IPS-NIHi7 (cell line): Measurements from ENCODE around the gene EIF4B.
"Not testable (repeated sequence)": the region's sequence is repeated elsewhere in the genome, so short reads cannot be mapped to it uniquely, and the experiment has no call there.

Experiments used
- DNase-seq: peaks from one replicate; pipeline ENCODE4 v3.0.0; 2012; ENCODE audit warnings: mixed read lengths; ENCODE audit errors: extremely low spot score

Gene EIF4B

DNA sequence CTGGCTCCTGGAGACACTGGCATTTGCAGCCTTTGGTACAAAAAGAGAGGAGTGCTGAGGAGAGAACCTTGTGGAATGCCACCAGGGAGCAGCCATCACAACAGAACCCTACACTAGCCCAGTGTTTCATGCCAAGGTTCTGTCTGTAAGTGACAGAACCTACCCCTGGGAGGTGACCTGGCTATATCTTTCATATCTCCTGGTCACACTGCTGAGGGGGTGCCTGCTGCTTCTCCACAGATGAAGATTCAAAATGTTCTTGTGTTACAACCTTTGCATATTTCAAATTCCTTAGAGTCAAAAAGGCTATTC is 12.7 kb upstream of the EIF4B start:
- no peak for DNase-seq

DNA sequence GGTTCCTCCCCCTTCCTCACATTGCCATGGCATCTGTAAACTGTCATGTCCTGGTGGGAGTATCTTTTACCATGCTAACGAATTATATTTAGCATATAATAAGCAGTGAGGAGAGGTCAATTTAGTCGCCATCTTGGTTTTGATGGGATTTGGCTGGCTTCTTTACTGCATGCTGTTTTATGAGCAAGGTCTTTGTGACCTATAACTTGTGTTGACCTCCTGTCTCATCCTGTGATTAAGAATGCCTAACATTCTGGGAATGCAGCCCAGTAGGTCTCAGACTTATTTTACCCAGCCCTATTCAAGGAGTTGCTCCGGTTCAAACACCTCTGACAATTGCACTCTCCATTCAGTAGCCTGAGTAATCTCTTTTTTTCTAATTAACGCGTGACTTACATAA is 2.1 kb upstream of the EIF4B start:
- DNase-seq: no peak

DNA sequence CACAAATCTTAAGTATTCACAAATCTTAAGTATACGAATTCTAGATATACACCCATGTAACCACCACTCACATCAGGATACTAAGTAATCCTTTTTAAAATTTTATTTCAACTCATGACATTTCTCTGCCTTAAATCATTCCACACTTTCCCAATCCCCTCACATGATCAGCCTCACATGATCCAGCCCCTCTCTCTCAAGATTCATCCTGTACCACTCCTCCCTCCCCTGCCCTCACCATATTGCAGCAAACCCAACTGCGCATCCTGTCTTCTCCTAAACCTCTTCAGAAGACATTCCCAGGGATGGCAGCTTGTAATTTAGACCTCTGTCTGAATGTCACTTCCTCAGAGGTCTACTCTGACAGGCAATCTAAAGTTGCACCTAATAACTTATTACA is 1.7 kb upstream of the EIF4B start:
- DNase-seq: no peak

GRCh38 chr12:53005215-53005985 is 856 bp upstream of the EIF4B start:
- no peak for DNase-seq

DNA sequence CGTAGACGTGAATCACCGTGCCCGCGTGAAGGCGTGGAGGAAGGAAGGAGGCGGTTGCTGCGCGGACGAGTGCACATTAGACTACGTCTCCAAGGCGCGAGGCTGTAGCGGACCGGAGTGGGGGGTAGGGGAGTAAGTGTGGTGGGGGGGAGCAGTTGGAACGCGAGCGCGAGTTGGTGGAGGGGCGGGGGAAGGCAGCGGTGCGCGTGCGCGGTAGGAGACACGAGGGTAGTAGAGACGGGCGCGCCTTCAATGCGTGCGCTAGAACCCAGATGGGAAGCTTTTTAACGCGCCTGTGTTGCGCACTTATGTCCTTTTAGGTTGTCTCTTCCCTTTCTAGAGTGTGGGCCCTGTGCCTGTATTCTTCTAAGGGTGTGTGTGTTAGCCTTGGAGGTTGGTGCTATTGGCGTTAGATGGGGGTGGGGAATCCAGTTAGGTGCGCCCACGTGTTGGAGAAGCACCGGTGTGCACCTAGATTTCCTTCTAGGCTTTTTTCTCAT is 604 bp downstream of the EIF4B start:
- DNase-seq: peak; percentile 79

DNA sequence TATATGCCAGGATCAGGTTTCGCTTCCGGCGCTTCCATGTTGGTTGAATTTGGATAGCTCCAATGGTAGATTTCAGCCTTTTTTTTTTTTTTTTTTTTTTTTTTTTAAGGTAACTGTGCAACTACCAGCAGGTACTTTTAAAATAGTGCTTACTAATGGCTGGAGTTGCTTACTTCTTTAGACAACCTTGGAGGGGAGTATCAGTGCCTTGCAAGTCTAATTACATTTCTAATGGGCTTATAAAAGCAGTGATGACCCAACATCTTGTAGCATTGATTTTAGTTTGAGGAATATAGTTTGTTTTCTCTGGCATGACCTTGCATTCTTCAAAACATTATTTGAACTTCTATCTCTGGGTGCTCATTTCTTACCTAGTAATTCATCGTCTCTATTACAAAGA is 1.1 kb downstream of the EIF4B start:
- DNase-seq: no peak

- DNase-seq: not testable (repeated sequence)
Measured at GRCh38 chr12:53008760-53009159, 2.5 kb downstream of the EIF4B start.

DNA sequence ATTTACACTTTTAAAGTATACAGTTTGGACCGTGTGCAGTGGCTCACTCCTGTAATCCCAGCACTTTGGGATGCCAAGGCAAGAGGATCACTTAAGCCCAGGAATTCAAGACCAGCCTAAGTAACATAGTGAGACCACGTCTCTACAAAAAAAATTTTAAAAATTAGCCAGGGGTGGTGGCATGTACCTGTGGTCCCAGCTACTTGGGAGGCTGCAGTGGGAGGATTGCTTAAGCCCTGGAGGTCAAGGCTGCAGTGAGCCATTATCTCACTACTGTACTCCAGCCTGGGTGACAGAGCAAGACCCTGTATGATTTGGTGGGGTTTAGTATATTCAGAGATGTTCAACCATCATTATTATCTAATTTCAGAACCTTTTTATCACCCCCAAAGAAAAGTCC is 4.7 kb downstream of the EIF4B start:
- no peak for DNase-seq

DNA sequence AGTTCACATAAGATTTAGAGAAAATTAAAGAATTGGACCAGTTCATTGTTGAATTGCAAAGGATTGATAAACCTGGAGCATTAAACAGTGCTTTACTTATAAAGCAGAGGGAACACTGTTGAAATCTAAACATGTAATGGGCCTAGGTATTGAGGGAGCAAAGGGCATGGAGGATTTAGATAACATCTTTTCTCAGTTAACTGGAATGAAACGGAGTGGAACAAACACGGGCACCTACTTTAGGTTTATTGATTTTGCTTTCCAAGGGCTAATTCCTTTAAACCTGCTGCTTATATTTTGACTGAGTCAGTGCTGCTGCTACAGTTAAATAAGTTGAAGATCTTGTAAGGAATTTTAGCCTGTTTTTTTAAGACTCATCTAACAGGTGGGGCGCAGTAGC is 5.6 kb downstream of the EIF4B start:
- DNase-seq: no peak

- no peak for DNase-seq
Measured at GRCh38 chr12:53012928-53013327, 6.7 kb downstream of the EIF4B start.

GRCh38 chr12:53014709-53015108 is 8.5 kb downstream of the EIF4B start:
- no peak for DNase-seq

DNA sequence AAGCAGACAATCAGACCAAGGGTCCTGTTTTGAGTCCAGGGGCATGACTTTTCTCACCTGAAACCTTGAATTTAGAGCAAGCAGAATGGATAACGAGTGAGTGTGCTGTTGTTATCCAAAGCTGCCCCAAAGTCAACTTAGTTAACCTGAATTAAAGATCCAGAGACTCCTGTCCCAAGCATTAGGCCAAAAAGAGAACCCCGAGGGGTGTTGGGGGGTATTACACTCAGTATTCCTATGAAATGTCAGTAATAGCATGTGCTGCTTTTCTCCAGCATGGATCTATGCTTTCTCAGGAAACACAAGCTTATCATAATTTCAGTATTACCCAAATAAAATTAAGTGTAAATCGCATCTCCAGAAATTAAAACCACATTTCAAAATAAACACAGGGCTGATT is 19.0 kb downstream of the EIF4B start:
- no peak for DNase-seq

DNA sequence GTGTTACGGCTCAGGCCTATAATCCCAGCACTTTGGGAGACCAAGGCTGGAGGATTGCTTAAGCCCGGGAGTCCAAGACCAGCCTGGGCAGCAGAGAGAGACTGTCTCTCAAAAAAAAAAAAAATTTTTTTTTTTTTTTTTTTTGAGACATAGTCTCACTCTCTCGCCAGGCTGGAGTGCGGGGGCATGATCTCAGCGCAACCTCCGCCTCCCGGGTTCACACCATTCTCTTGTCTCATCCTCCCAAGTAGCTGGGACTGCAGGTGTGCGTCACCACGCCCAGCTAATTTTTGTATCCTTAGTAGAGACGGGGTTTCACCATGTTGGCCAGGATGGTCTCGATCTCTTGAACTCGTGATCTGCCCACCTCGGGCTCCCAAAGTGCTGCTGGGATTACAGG is 20.8 kb downstream of the EIF4B start:
- not testable (repeated sequence) for DNase-seq

- no peak for DNase-seq
Measured at GRCh38 chr12:53031616-53032015, 25.4 kb downstream of the EIF4B start.

GRCh38 chr12:53033832-53034231 is 27.6 kb downstream of the EIF4B start:
- not testable (repeated sequence) for DNase-seq

DNA sequence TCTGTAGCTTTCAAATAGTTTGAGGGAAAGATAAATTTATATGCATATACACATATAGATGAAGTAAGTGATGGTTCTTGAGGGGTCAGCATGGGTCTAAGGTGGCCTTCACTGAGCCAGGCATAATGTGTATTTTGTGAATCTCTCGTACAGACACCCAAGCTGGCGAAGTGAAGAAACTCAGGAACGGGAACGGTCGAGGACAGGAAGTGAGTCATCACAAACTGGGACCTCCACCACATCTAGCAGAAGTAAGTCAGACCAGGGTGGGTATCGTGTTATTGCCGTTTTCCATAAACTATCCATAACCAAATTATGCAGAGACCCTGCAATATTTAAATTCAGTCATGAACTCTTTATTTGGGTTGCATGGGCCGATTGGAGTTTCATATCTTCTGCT is 28.2 kb downstream of the EIF4B start:
- DNase-seq: no peak

DNA sequence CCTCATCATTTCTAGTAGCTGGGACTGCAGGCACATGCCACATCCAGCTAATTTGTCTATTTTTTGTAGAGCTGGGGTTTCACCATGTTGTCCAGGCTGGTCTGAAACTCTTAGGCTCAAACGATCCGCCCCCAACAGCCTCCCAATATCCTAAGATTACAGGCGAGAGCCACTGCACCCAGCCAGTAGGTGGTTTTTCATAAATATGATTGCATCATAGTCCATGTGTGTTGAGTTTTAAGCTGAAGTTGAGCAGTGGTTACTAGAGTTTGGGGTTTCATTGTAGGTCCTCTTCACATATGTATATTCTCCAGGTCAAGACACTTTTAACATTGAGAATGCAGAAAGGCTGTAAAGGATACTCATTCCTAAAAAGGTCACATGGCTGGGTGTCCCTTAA is 30.5 kb downstream of the EIF4B start:
- DNase-seq: no peak

GRCh38 chr12:53039851-53040250 is 33.6 kb downstream of the EIF4B start:
- no peak for DNase-seq

GRCh38 chr12:53042607-53043454 is 36.6 kb downstream of the EIF4B start:
- peak; percentile 20 for DNase-seq

GRCh38 chr12:53044052-53044581 is 37.9 kb downstream of the EIF4B start:
- DNase-seq: peak; percentile 15

DNA sequence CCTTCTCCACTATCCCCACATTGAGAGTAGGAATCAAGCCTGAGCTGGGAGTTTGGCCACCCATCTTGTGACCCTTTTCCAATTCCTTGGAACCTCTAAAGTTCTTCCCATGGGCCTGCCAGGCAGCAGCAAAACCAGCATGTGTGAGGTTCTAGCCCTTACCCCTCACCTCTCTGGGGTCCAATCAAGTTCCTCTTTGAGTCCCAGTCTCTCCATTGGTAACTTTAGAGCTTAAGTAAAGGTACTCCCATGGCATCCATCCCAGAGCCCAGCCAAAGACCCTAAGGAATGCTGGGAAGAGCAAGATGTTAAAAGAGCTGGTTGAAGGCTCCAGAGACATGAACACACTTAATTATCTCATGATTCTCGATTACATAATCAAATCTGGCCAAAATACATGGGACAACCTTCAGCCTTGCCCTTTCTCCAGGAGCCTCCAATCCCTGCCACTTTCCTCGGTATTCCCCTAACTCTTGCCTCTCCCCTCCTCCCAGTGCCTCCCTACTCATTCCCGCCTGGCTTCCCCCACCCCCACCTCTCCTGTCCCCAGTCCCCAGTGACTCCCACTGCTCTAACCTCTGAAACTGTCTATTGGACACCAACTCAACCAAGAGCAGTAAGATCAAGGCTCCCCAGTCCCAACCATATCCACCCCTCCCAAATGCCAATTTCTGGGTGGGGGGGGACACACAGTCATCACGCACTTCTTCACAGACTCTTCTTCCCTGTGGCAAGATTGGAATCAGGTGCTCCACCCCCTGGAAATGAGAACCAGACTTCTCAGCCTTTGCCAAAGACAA is 38.8 kb downstream of the EIF4B start:
- DNase-seq: peak; percentile 14

GRCh38 chr12:53045696-53046045 is 39.4 kb downstream of the EIF4B start:
- no peak for DNase-seq
